H1 (cell line): Measurements from ENCODE around the gene KDSR. TPM values are rescaled to one million over a fixed set of nuclear protein-coding genes. Genes with fewer than 3 reads are reported as not detected.

Experiments
- BACH1 ChIP-seq: IDR thresholded peaks from 2 replicates; pipeline ENCODE4 v1.6.1; 2012; ENCODE audit warnings: low read length, improper control_type of control experiment
- KDM5A ChIP-seq: fragments of 200-600 bp; IDR thresholded peaks from 2 replicates; pipeline ENCODE4 v1.7.1; 2012; ENCODE audit warnings: mild to moderate bottlenecking, low read length, inconsistent platforms, mixed read lengths
- PHF8 ChIP-seq: fragments of 200-600 bp; sonication (generic); conservative IDR thresholded peaks from 2 replicates; pipeline ENCODE4 v1.7.1; 2012; ENCODE audit warnings: low read depth, mild to moderate bottlenecking, inconsistent platforms, low read length, moderate library complexity
- polyA plus RNA-seq, 7 experiments: library from polyadenylated mRNA; depleted of rRNA in 3 of 7; stranded (reverse) in 5 of 7; unstranded in 2 of 7; fragments of >200 nt in 5 of 7; fragments of 200-250 nt in 2 of 7; gene quantifications; 1 replicate in 5 of 7; 2 replicates in 1 of 7; 4 replicates in 1 of 7; pipeline versions ENCODE4 v1.2.1 to v1.2.3, GENCODE V29; 2011 to 2013; ENCODE audit warnings: missing spikeins in 2 of 7, mixed read lengths in 2 of 7
- total RNA-seq: library from RNA; stranded (reverse); fragmentation: NEBNext Ultra II Directional; extraction: Animal tissue kit (Norgen Biotek cat#: 25700); gene quantifications from 2 replicates; pipeline ENCODE4 v1.2.1, GENCODE V29; 2021
- TF ChIP-seq, protein P1 (sequence below), 3 experiments: IDR thresholded peaks; 1 replicate in 2 of 3; 2 replicates in 1 of 3; pipeline versions ENCODE4 v1.5.1 to v1.6.1; 2011; ENCODE audit warnings: low read length in 3 of 3, mild to moderate bottlenecking in 3 of 3, inconsistent platforms in 2 of 3, low read depth in 1 of 3, moderate library complexity in 1 of 3; ENCODE audit not compliant: insufficient read depth in 1 of 3; ENCODE audit errors: control extremely low read depth in 1 of 3

Gene KDSR
- total and polyA plus RNA-seq, 2 of the 8 experiments (the other 6 are each of a cell fraction or from before 2014, with no cell fraction given): 12.4 to 50.5 TPM

DNA sequence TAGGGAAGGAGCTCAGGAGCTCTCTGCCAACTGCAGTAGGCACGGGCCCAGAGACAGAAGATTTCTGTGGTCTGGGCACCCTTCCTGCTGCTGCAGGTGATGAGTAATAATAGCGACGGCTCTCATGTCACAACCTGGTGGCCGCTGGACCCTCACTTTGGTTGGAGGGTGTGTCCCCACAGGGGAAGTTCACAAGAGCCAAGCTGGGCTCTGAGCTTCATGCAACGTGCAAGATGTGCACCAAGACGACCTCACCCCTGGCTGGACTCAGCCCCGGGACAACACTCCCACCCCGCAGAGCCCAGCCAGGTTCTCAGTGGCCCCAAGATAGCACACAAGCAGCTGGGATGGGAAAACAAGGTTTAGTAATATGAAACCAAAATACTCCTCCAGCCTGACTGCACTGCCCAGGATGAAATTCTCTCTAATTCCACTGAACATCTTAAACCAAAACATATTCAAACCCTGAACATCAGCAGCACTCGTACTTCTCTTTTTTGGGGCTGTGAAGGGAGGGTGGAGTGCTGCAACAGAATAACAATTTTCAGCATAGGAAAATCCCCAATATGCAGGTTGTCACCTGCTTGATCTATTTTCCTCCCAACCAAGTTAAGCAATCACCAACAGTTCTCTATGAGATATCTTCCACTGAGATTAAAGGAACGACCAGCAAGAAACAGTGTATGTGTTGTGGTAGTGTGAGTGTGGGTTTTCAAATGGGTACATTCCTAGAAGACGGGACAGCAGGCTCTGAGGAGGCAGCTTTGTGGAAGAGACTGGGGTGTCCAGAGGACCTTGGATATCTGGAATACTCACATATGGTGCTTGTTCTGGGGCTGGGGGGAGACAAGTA is 73.9 kb downstream of the KDSR start (continued):
- TF ChIP-seq, protein P1, sequence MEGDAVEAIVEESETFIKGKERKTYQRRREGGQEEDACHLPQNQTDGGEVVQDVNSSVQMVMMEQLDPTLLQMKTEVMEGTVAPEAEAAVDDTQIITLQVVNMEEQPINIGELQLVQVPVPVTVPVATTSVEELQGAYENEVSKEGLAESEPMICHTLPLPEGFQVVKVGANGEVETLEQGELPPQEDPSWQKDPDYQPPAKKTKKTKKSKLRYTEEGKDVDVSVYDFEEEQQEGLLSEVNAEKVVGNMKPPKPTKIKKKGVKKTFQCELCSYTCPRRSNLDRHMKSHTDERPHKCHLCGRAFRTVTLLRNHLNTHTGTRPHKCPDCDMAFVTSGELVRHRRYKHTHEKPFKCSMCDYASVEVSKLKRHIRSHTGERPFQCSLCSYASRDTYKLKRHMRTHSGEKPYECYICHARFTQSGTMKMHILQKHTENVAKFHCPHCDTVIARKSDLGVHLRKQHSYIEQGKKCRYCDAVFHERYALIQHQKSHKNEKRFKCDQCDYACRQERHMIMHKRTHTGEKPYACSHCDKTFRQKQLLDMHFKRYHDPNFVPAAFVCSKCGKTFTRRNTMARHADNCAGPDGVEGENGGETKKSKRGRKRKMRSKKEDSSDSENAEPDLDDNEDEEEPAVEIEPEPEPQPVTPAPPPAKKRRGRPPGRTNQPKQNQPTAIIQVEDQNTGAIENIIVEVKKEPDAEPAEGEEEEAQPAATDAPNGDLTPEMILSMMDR (IDR thresholded peaks at IDR 0.05; ENCODE audit: control extremely low read depth in 1 of 3, insufficient read depth in 1 of 3, low read depth in 1 of 3, low read length in 3 of 3): no peak
- TF ChIP-seq PHF8 (no peak), BACH1 (no peak), KDM5A (no peak)
- TF ChIP-seq, all 59 proteins: peak for 0
